Measurements from ENCODE around the gene RFESD. TPM values are rescaled to one million over a fixed set of nuclear protein-coding genes. Genes with fewer than 3 reads are reported as not detected.
"Not testable (repeated sequence)": the region's sequence is repeated elsewhere in the genome, so short reads cannot be mapped to it uniquely, and the experiment has no call there.

The RFESD gene
- total RNA-seq, 1 donor from 2014 or later, result 3.0 TPM

- DNase-seq (ENCODE audit: missing footprints) (no peak), ATAC-seq (no peak)
- intact Hi-C loops (cut with DNase I), result no loop called here
Measured at GRCh38 chr5:95689680-95690079, 43.1 kb downstream of the RFESD start.

DNA sequence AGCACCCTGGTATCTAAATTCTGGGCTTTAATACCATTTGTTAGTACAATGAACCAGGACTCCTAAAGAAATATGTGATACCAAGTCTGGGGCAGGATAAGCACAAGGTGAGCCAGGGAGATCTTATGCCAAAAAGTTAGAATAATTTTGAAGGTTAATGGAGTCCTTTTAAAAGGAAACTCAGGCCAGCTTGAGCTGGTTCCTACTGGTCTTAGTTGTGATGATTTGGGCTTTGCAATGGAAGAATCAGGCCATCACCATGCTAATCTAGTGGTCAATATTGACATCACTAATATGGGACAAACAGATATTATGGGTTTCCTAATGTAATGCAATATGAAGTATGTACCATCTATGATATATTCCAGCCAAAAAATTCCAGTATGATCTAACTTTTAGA lies 43.8 kb downstream of the RFESD start:
- no peak for ATAC-seq
- no peak for DNase-seq (ENCODE audit: missing footprints)
- intact Hi-C loops (cut with DNase I), result no loop called here

GRCh38 chr5:95697781-95698681 lies 51.5 kb downstream of the RFESD start:
- DNase-seq (ENCODE audit: missing footprints) (no peak), ATAC-seq (no peak)
- intact Hi-C loops (cut with DNase I), result no loop called here

DNA sequence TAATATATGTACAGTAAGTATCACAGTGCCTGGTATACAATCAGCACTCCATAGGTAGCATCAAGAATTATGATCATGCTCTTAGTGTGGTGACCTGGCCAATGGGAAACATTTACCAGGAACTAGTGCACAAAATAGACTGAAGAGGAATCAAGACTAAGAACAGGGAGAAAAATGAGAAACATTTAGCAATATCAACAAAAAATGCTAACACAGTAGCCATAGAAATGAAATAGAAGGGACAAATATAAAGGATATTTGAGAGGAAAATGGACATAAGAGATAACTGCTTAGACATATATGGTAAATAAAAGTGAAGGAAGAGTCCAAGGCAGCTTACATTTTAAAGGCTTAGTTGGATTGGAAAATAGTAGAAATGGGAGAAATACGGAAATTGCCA lies 52.8 kb downstream of the RFESD start:
- ATAC-seq, result no peak

GRCh38 chr5:95701074-95701473 lies 54.5 kb downstream of the RFESD start:
- ATAC-seq (no peak), DNase-seq (ENCODE audit: missing footprints) (no peak)
- intact Hi-C loops (cut with DNase I), result no loop called here

More for the DNA sequence above, 52.8 kb downstream of the RFESD start:
- intact Hi-C loops (cut with DNase I), result no loop called here
- no peak for DNase-seq (ENCODE audit: missing footprints)

- DNase-seq (ENCODE audit: missing footprints) (no peak), ATAC-seq (no peak)
- intact Hi-C loops (cut with DNase I), result no loop called here
Measured at GRCh38 chr5:95704150-95704549, 57.6 kb downstream of the RFESD start.

- intact Hi-C loops (cut with DNase I); ATAC-seq; DNase-seq (ENCODE audit: missing footprints): not testable (repeated sequence)
Measured at GRCh38 chr5:95706196-95706595, 59.6 kb downstream of the RFESD start.

DNA sequence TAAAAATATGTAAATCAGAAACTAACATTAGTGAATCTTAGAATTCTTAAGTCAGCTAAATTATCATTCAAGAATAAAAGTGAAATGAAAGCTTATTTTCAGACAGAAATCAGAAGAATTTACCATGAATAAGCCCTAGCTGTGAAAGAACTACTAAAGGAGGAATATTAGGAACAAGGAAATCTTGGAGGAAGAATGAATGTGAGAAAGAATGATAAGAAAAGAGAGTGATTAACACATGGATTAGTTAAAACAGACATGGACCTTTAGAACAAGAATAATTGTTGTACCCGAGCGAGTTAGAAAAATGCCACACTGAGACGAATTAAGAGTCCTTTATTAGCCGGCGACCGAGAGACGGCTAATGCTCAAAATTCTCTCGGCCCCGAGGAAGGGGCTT lies 60.5 kb downstream of the RFESD start:
- intact Hi-C loops (cut with DNase I), result no loop called here
- no peak for ATAC-seq
- no peak for DNase-seq (ENCODE audit: missing footprints)

Other genes with a start within 250 kb of the RFESD start
- gene SKIC3, start 91.8 kb upstream of the RFESD start, total RNA-seq, result 58.4 TPM
- gene ARSK, start 91.7 kb upstream of the RFESD start, total RNA-seq, result 4.7 TPM
- gene GPR150, start 26.7 kb upstream of the RFESD start, total RNA-seq, result not detected
- gene SPATA9, start 36.2 kb downstream of the RFESD start, total RNA-seq, result not detected
- 76.5 TPM for gene RHOBTB3, start 84.6 kb downstream of the RFESD start, total RNA-seq
- 111 TPM for gene GLRX, start 175.9 kb downstream of the RFESD start, total RNA-seq